SK-N-SH (cell line): ENCODE data around the gene TRMU.

ENCODE experiments used
- EP300 ChIP-seq, 2 experiments: IDR thresholded peaks; 2 replicates each; pipeline versions ENCODE4 v1.4.0 to v1.6.1; 2012; ENCODE audit warnings: borderline replicate concordance in 1 of 2, low read depth in 1 of 2, low read length in 1 of 2
- EZH2phosphoT487 ChIP-seq: fragments of 200-600 bp; sonication (generic); IDR thresholded peaks from 2 replicates; pipeline ENCODE4 v1.6.1; 2017; ENCODE audit warnings: low read depth, mixed run types, mild to moderate bottlenecking, antibody characterized with exemption, moderate library complexity, borderline replicate concordance
- GATA2 ChIP-seq: sonication (generic); formaldehyde crosslinking; IDR thresholded peaks from 2 replicates; pipeline ENCODE4 v1.5.0; 2020; ENCODE audit warnings: mild to moderate bottlenecking, missing genetic modification reagents
- MEF2A ChIP-seq: IDR thresholded peaks from 2 replicates; pipeline ENCODE4 v1.4.0; 2012; ENCODE audit warnings: low read depth, borderline replicate concordance
- POLR2AphosphoS5 ChIP-seq: IDR thresholded peaks from 2 replicates; pipeline ENCODE4 v1.6.1; 2012; ENCODE audit warnings: low read depth, low read length
- RAD21 ChIP-seq: IDR thresholded peaks from 2 replicates; pipeline ENCODE4 v1.6.1; 2012; ENCODE audit warnings: mild to moderate bottlenecking, low read length
- RCOR1 ChIP-seq: fragments of 150-350 bp; IDR thresholded peaks from 2 replicates; pipeline ENCODE4 v1.6.1; 2017; ENCODE audit warnings: antibody characterized with exemption, low read length
- RFX5 ChIP-seq: IDR thresholded peaks from 2 replicates; pipeline ENCODE4 v1.6.1; 2012; ENCODE audit warnings: mild to moderate bottlenecking, improper control_type of control experiment, low read length
- TEAD4 ChIP-seq: IDR thresholded peaks from 2 replicates; pipeline ENCODE4 v1.4.0; 2012; ENCODE audit warnings: mild to moderate bottlenecking, borderline replicate concordance; ENCODE audit not compliant: insufficient read depth
- TF ChIP-seq, protein P1 (sequence below): fragments of 200-600 bp; sonication (generic); IDR thresholded peaks from 2 replicates; pipeline ENCODE4 v1.6.1; 2017; ENCODE audit warnings: antibody characterized with exemption, mild to moderate bottlenecking, moderate library complexity
- TF ChIP-seq, protein P2 (sequence below): IDR thresholded peaks from 2 replicates; pipeline ENCODE4 v1.4.0; 2012; ENCODE audit warnings: low read depth
- TF ChIP-seq, protein P3 (sequence below): IDR thresholded peaks from 2 replicates; pipeline ENCODE4; 2012
- TF ChIP-seq, protein P4 (sequence below): fragments of 150-350 bp; IDR thresholded peaks from 2 replicates; pipeline ENCODE4 v1.6.1; 2017; ENCODE audit warnings: antibody characterized with exemption, low read length, low read depth, borderline replicate concordance
- TF ChIP-seq, protein P5 (sequence below): IDR thresholded peaks from 2 replicates; pipeline ENCODE4 v1.6.1; 2012; ENCODE audit warnings: mild to moderate bottlenecking, low read depth, low read length, moderate library complexity

DNA sequence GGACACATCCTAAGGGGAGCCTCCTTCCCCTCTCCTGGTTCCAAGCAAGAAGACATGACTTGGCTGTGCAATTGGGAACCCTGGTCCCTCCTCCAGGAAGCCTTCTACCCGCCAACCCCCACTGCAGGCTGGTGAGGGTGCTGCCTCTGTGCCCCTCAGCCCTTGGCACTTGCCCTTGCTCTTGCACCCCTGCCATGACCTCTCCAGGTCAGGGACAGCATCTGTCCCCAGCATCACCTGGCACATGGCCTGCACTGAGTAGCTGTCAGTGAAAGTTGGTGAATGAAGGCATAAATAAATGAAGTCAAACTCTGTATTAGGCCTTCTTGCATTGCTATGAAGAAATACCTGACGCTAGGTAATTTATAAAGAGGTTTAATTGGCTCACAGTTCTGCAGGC, 40.7 kb upstream of the TRMU start:
- TF ChIP-seq, protein P1, sequence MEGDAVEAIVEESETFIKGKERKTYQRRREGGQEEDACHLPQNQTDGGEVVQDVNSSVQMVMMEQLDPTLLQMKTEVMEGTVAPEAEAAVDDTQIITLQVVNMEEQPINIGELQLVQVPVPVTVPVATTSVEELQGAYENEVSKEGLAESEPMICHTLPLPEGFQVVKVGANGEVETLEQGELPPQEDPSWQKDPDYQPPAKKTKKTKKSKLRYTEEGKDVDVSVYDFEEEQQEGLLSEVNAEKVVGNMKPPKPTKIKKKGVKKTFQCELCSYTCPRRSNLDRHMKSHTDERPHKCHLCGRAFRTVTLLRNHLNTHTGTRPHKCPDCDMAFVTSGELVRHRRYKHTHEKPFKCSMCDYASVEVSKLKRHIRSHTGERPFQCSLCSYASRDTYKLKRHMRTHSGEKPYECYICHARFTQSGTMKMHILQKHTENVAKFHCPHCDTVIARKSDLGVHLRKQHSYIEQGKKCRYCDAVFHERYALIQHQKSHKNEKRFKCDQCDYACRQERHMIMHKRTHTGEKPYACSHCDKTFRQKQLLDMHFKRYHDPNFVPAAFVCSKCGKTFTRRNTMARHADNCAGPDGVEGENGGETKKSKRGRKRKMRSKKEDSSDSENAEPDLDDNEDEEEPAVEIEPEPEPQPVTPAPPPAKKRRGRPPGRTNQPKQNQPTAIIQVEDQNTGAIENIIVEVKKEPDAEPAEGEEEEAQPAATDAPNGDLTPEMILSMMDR, result no peak
- no peak for TF ChIP-seq TEAD4
- TF ChIP-seq, protein P2, sequence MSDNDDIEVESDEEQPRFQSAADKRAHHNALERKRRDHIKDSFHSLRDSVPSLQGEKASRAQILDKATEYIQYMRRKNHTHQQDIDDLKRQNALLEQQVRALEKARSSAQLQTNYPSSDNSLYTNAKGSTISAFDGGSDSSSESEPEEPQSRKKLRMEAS, result no peak
- TF ChIP-seq GATA2 (CRISPR knock-in tag), result no peak
- TF ChIP-seq POLR2AphosphoS5, result no peak
- TF ChIP-seq, protein P3, sequence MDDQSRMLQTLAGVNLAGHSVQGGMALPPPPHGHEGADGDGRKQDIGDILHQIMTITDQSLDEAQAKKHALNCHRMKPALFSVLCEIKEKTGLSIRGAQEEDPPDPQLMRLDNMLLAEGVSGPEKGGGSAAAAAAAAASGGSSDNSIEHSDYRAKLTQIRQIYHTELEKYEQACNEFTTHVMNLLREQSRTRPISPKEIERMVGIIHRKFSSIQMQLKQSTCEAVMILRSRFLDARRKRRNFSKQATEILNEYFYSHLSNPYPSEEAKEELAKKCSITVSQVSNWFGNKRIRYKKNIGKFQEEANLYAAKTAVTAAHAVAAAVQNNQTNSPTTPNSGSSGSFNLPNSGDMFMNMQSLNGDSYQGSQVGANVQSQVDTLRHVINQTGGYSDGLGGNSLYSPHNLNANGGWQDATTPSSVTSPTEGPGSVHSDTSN, result no peak
- no peak for TF ChIP-seq RCOR1
- TF ChIP-seq, protein P4, sequence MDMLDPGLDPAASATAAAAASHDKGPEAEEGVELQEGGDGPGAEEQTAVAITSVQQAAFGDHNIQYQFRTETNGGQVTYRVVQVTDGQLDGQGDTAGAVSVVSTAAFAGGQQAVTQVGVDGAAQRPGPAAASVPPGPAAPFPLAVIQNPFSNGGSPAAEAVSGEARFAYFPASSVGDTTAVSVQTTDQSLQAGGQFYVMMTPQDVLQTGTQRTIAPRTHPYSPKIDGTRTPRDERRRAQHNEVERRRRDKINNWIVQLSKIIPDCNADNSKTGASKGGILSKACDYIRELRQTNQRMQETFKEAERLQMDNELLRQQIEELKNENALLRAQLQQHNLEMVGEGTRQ, result no peak
- TF ChIP-seq RAD21, result no peak
- TF ChIP-seq EZH2phosphoT487, result no peak
- TF ChIP-seq, protein P5, sequence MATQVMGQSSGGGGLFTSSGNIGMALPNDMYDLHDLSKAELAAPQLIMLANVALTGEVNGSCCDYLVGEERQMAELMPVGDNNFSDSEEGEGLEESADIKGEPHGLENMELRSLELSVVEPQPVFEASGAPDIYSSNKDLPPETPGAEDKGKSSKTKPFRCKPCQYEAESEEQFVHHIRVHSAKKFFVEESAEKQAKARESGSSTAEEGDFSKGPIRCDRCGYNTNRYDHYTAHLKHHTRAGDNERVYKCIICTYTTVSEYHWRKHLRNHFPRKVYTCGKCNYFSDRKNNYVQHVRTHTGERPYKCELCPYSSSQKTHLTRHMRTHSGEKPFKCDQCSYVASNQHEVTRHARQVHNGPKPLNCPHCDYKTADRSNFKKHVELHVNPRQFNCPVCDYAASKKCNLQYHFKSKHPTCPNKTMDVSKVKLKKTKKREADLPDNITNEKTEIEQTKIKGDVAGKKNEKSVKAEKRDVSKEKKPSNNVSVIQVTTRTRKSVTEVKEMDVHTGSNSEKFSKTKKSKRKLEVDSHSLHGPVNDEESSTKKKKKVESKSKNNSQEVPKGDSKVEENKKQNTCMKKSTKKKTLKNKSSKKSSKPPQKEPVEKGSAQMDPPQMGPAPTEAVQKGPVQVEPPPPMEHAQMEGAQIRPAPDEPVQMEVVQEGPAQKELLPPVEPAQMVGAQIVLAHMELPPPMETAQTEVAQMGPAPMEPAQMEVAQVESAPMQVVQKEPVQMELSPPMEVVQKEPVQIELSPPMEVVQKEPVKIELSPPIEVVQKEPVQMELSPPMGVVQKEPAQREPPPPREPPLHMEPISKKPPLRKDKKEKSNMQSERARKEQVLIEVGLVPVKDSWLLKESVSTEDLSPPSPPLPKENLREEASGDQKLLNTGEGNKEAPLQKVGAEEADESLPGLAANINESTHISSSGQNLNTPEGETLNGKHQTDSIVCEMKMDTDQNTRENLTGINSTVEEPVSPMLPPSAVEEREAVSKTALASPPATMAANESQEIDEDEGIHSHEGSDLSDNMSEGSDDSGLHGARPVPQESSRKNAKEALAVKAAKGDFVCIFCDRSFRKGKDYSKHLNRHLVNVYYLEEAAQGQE, result no peak
- TF ChIP-seq EP300 (IDR thresholded peaks at IDR 0.05; ENCODE audit: borderline replicate concordance in 1 of 2, low read depth in 1 of 2, low read length in 1 of 2), result no peak
- TF ChIP-seq MEF2A, result no peak
- TF ChIP-seq RFX5, result no peak
